ENCODE data around the gene EDA.

EDA gene

DNA sequence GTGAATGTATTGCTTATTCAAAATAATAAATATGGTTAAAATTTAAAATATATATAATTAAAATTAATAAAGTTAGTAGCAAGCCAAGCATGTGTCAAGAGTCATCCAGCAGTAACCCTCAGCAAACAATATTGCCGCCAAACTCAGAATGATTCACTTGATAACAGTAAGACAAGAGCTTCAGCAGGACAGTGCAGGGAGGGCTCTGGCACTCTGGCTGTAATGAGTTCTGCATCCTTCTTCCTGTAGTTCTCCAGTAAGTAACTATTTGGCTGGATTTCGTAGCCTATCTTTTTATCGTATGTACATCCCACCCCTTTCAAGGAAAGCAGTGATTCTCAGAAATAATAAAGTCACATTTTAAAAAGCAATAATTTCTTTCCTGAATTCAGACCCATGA lies 464.0 kb downstream of the EDA start:
- DNase-seq, result no peak
- Histone ChIP-seq H3K9ac (ENCODE audit: low read length) (no peak overlapping the region), H3K27me3 (replicated peaks; ENCODE audit: insufficient read depth, low read length) (no peaks in the 10 kb centered on the region), H3K4me1 (ENCODE audit: low read length) (no peaks in the 10 kb centered on the region), H3K9me2 (replicated peaks; ENCODE audit: insufficient read depth, low read length) (no peaks in the 10 kb centered on the region), H3K27ac (ENCODE audit: low read length) (no peak overlapping the region), H3K4me2 (ENCODE audit: low read depth, low read length) (no peak overlapping the region), H3K9me3 (replicated peaks; ENCODE audit: insufficient read depth, low read length) (no peaks in the 10 kb centered on the region), H2AFZ (ENCODE audit: low read length) (no peak overlapping the region), H3K36me3 (replicated peaks; ENCODE audit: insufficient read depth, low read length) (no peaks in the 10 kb centered on the region), H4K20me1 (ENCODE audit: insufficient read depth, low read length) (no peaks in the 10 kb centered on the region), H3F3A (ENCODE audit: insufficient read depth, low read length) (no peaks in the 10 kb centered on the region), H3K4me3 (ENCODE audit: low read length) (no peak overlapping the region), H3K79me2 (ENCODE audit: low read length) (no peaks in the 10 kb centered on the region)
- TF ChIP-seq EZH2 (optimal IDR thresholded peaks at IDR 0.05; ENCODE audit: low read depth, low read length), result no peak
- no peak for TF ChIP-seq EZH2phosphoT487 (IDR thresholded peaks at IDR 0.05; ENCODE audit: low read length)
- TF ChIP-seq CTCF (IDR thresholded peaks at IDR 0.05; ENCODE audit: low read length), result no peak

DNA sequence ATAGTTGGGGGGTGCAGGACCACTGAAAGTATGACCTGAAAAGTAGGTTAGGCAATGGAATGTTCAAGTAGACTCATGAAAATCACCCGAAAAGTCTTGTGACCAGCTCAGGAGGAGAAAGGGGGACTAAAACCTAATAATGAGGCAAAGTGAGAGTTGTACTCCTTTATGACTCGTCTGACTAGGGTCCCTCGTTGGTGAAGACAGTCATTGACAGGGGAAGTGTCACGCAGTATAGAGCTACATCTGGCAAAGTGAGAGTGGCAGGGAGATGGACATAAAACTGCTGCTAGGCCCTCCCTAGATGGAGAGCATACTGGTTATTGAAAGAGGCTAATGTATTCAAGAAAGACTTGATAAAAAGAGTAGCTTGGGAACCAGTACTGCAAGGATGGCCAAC lies 466.8 kb downstream of the EDA start:
- H3K4me3 ChIP-seq (ENCODE audit: low read length), result no peak overlapping the region

DNA sequence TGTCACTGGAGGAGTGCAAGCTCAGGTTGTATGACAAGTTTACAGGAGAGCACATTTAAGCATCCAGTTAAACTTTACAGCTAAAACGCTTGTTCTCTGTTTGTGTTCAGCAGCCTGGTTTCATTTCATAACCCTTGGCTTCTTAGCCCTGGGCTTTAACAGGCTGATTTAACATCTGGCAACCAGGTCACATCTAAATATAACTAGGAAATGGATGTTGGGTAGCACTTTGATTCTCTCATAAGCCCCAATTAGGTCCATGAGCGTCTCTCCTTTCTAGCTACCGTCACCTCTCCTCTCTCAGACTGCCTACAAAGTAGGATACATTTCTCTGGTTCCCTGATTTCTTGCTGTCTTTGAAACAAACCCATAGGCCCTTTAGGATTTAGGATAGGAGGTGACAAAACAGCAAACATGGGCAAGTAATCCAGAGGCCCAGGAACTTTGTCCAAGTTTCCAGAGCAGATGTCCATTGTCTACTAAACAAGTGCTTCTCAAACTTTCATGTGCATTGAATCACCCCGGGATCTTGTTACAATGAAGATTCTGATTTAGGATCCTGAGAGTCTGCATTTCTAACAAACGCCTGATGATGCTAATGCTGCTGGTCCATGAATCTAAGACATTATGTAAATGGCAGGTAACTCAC lies 468.8 kb downstream of the EDA start:
- Histone ChIP-seq H3K9me2 (replicated peaks; ENCODE audit: insufficient read depth, low read length) (no peaks in the 10 kb centered on the region), H3K79me2 (ENCODE audit: low read length) (no peaks in the 10 kb centered on the region), H3K4me3 (ENCODE audit: low read length) (no peak overlapping the region), H2AFZ (ENCODE audit: low read length) (no peak overlapping the region), H3K9ac (ENCODE audit: low read length) (no peak overlapping the region), H3K36me3 (replicated peaks; ENCODE audit: insufficient read depth, low read length) (no peaks in the 10 kb centered on the region), H3K4me1 (ENCODE audit: low read length) (no peaks in the 10 kb centered on the region), H3K4me2 (ENCODE audit: low read depth, low read length) (no peak overlapping the region), H3K27me3 (replicated peaks; ENCODE audit: insufficient read depth, low read length) (no peaks in the 10 kb centered on the region), H3K9me3 (replicated peaks; ENCODE audit: insufficient read depth, low read length) (no peaks in the 10 kb centered on the region), H3K27ac (ENCODE audit: low read length) (no peak overlapping the region), H3F3A (ENCODE audit: insufficient read depth, low read length) (no peaks in the 10 kb centered on the region), H4K20me1 (ENCODE audit: insufficient read depth, low read length) (no peaks in the 10 kb centered on the region)
- TF ChIP-seq EZH2phosphoT487 (IDR thresholded peaks at IDR 0.05; ENCODE audit: low read length) (no peak), CTCF (IDR thresholded peaks at IDR 0.05; ENCODE audit: low read length) (no peak), EZH2 (optimal IDR thresholded peaks at IDR 0.05; ENCODE audit: low read depth, low read length) (no peak)
- no peak for DNase-seq

More for the DNA sequence above, 466.8 kb downstream of the EDA start:
- H2AFZ ChIP-seq (ENCODE audit: low read length), result no peak overlapping the region
- H3K9me2 ChIP-seq (replicated peaks; ENCODE audit: insufficient read depth, low read length), result no peaks in the 10 kb centered on the region
- H3K79me2 ChIP-seq (ENCODE audit: low read length), result no peaks in the 10 kb centered on the region
- no peaks in the 10 kb centered on the region for H3K36me3 ChIP-seq (replicated peaks; ENCODE audit: insufficient read depth, low read length)
- no peaks in the 10 kb centered on the region for H4K20me1 ChIP-seq (ENCODE audit: insufficient read depth, low read length)
- no peaks in the 10 kb centered on the region for H3K27me3 ChIP-seq (replicated peaks; ENCODE audit: insufficient read depth, low read length)
- no peaks in the 10 kb centered on the region for H3K4me1 ChIP-seq (ENCODE audit: low read length)
- H3K9ac ChIP-seq (ENCODE audit: low read length), result no peak overlapping the region
- TF ChIP-seq CTCF (IDR thresholded peaks at IDR 0.05; ENCODE audit: low read length), result no peak
- TF ChIP-seq EZH2phosphoT487 (IDR thresholded peaks at IDR 0.05; ENCODE audit: low read length), result no peak
- TF ChIP-seq EZH2 (optimal IDR thresholded peaks at IDR 0.05; ENCODE audit: low read depth, low read length), result no peak
- no peak for DNase-seq
- H3F3A ChIP-seq (ENCODE audit: insufficient read depth, low read length), result no peaks in the 10 kb centered on the region
- H3K4me2 ChIP-seq (ENCODE audit: low read depth, low read length), result no peak overlapping the region
- no peak overlapping the region for H3K27ac ChIP-seq (ENCODE audit: low read length)
- no peaks in the 10 kb centered on the region for H3K9me3 ChIP-seq (replicated peaks; ENCODE audit: insufficient read depth, low read length)
